GM12878 (cell line): ENCODE results near the gene ISG20L2. TPM values are rescaled to one million over a fixed set of nuclear protein-coding genes. Genes with fewer than 3 reads are reported as not detected.

Source experiments
- ATAC-seq: fragments of 200-7000 bp; cut with Tn5 transposase; 3 replicates; pipeline ENCODE4 v1.9.1; 2020; ENCODE audit warnings: mild to moderate bottlenecking, moderate library complexity
- BruUV-seq: library from RNA; stranded (reverse); fragments of 400-500 nt; replicated peaks from 2 replicates; lab custom pipeline; 2021; lab: Mats Ljungman, UMichigan
- CTCF ChIA-PET: fragments of 300-600 bp; sonication (Branson Sonifier 250); formaldehyde crosslinking; extraction: SDS; loops from one replicate; lab custom pipeline; 2021; ENCODE audit warnings: inconsistent platforms; lab: Yijun Ruan, JAX
- POLR2A ChIA-PET: fragments of 350-600 bp; formaldehyde crosslinking; extraction: SDS; loops from one replicate; lab custom pipeline; 2021; ENCODE audit warnings: inconsistent platforms; lab: Charles Lee
- RAD21 ChIA-PET: fragments of 300-600 bp; sonication (Branson Sonifier 250); formaldehyde crosslinking; loops from one replicate; lab custom pipeline; 2023; ENCODE audit warnings: antibody characterized with exemption; ENCODE audit not compliant: unreplicated experiment; lab: Charles Lee
- SMC1A ChIA-PET: fragments of 300-600 bp; sonication (Branson Sonifier 250); formaldehyde crosslinking; loops from one replicate; lab custom pipeline; 2023; ENCODE audit not compliant: unreplicated experiment, uncharacterized antibody; lab: Charles Lee
- DNase-seq: peaks from one replicate; pipeline ENCODE4 v3.0.0-alpha.2; 2011; ENCODE audit warnings: low read depth, low spot score
- FAIRE-seq: peaks from 3 replicates; lab custom pipeline; 2011; peaks lifted over from hg19 to GRCh38; lab: Jason Lieb, UNC
- H2AFZ ChIP-seq: 2 replicates; pipeline ENCODE4 v1.6.0; 2011; ENCODE audit warnings: low read depth, low read length, control low read depth; ENCODE audit not compliant: control insufficient read depth
- H3K27ac ChIP-seq: 2 replicates; pipeline ENCODE4 v1.5.1; 2011; ENCODE audit warnings: control low read depth; ENCODE audit not compliant: control insufficient read depth, insufficient read depth
- H3K27me3 ChIP-seq, 2 experiments: replicated peaks in 1 of 2; 2 replicates each; pipeline versions ENCODE4 v1.6.0 to v1.6.1; 2011; ENCODE audit warnings: low read length in 1 of 2; ENCODE audit not compliant: control insufficient read depth in 2 of 2, insufficient read depth in 2 of 2
- H3K36me3 ChIP-seq, 2 experiments: 2 replicates each; pipeline ENCODE4 v1.5.1; 2011; ENCODE audit warnings: low read length in 1 of 2; ENCODE audit not compliant: control insufficient read depth in 2 of 2, insufficient read depth in 2 of 2
- H3K4me1 ChIP-seq: 2 replicates; pipeline ENCODE4 v1.6.1; 2011; ENCODE audit warnings: mild to moderate bottlenecking, low read length, moderate library complexity, mixed read lengths; ENCODE audit not compliant: control insufficient read depth, insufficient read depth
- H3K4me2 ChIP-seq: 2 replicates; pipeline ENCODE4 v1.6.0; 2011; ENCODE audit warnings: control low read depth; ENCODE audit not compliant: control insufficient read depth, insufficient read depth
- H3K4me3 ChIP-seq: fragments of 200-600 bp; sonication (generic); 2 replicates; pipeline ENCODE4 v1.5.1; 2016
- H3K79me2 ChIP-seq: 2 replicates; pipeline ENCODE4 v1.6.0; 2011; ENCODE audit warnings: low read length; ENCODE audit not compliant: control insufficient read depth, insufficient read depth
- H3K9ac ChIP-seq: 2 replicates; pipeline ENCODE4 v1.8.0; 2011; ENCODE audit warnings: low read length, control low read depth, mixed read lengths; ENCODE audit not compliant: control insufficient read depth, insufficient read depth
- H3K9me3 ChIP-seq: replicated peaks from 3 replicates; pipeline ENCODE4 v1.5.1; 2011; ENCODE audit warnings: mild to moderate bottlenecking, low read length; ENCODE audit not compliant: control insufficient read depth, insufficient read depth
- H4K20me1 ChIP-seq: 2 replicates; pipeline ENCODE4 v1.6.0; 2011; ENCODE audit not compliant: control insufficient read depth, insufficient read depth
- DPF2 ChIP-seq: fragments of 450-650 bp; IDR thresholded peaks from 2 replicates; pipeline ENCODE4 v1.6.1; 2017; ENCODE audit warnings: mild to moderate bottlenecking
- SUZ12 ChIP-seq: fragments of 200-600 bp; sonication (generic); IDR thresholded peaks from one replicate; pipeline ENCODE4 v1.6.1; 2018; ENCODE audit warnings: antibody characterized with exemption, mild to moderate bottlenecking; ENCODE audit not compliant: unreplicated experiment
- WRNIP1 ChIP-seq: IDR thresholded peaks from 2 replicates; pipeline ENCODE4 v1.6.1; 2011; ENCODE audit warnings: low read depth, low read length, improper control_type of control experiment, borderline replicate concordance
- ZNF217 ChIP-seq: fragments of 450-650 bp; IDR thresholded peaks from 2 replicates; pipeline ENCODE4 v1.6.1; 2017; ENCODE audit warnings: antibody characterized with exemption, mild to moderate bottlenecking
- WGBS: methylation state at CpG from one replicate; pipeline ENCODE4 v1.1.6; 2016; ENCODE audit warnings: low lambda C conversion rate; ENCODE audit not compliant: insufficient replicate concordance, insufficient coverage; ENCODE audit errors: missing lambda C conversion rate; 5-methylcytosine and 5-hydroxymethylcytosine counted together
- in situ Hi-C: fragments of 300-500 bp; cut with MboI; formaldehyde crosslinking; loops from 9 replicates; pipeline ENCODE4 v1.14.3; 2018; ENCODE audit warnings: mixed read lengths
- intact Hi-C: fragments of 100-400 bp; cut with micrococcal nuclease; formaldehyde crosslinking; loops from one replicate; pipeline ENCODE4 v1.14.2; 2022; ENCODE audit not compliant: unreplicated experiment
- polyA plus RNA-seq, 11 experiments: library from polyadenylated mRNA; depleted of rRNA in 4 of 11; unstranded in 6 of 11; stranded (reverse) in 5 of 11; fragments of >200 nt; fragmentation: Nextera tagmentation in 4 of 11; fragmentation: Illumina TruSeq in 1 of 11; extraction: Ambion mirVana in 4 of 11; extraction: Trizol in 1 of 11; gene quantifications; 1 replicate in 1 of 11; 2 replicates in 10 of 11; pipeline versions ENCODE4 v1.2.1 to v1.2.3, GENCODE V29; 2011 to 2016; ENCODE audit warnings: inconsistent platforms in 2 of 11, missing spikeins in 2 of 11, low read depth in 1 of 11
- total RNA-seq, 4 experiments: library from RNA; depleted of rRNA in 3 of 4; stranded (reverse); fragments of >200 nt in 3 of 4; fragmentation: Illumina TruSeq in 1 of 4; extraction: Trizol in 1 of 4; gene quantifications; 2 replicates each; pipeline versions ENCODE4 v1.2.1 to v1.2.3, GENCODE V29; 2013 to 2021
- TF ChIP-seq, protein P1 (sequence below): fragments of 450-650 bp; IDR thresholded peaks from 2 replicates; pipeline ENCODE4 v1.6.1; 2017; ENCODE audit warnings: mild to moderate bottlenecking, moderate library complexity
- TF ChIP-seq, protein P2 (sequence below): IDR thresholded peaks from 2 replicates; pipeline ENCODE4 v1.6.1; 2012; ENCODE audit warnings: low read length, inconsistent platforms
- TF ChIP-seq, protein P3 (sequence below): fragments of 450-650 bp; IDR thresholded peaks from 2 replicates; pipeline ENCODE4 v1.6.1; 2016; ENCODE audit warnings: mild to moderate bottlenecking

ISG20L2 gene
- total and polyA plus RNA-seq, 10 of the 15 experiments (the other 5 are each of a cell fraction or from before 2014, with no cell fraction given), result 16.4 to 111 (median 48.0) TPM

DNA sequence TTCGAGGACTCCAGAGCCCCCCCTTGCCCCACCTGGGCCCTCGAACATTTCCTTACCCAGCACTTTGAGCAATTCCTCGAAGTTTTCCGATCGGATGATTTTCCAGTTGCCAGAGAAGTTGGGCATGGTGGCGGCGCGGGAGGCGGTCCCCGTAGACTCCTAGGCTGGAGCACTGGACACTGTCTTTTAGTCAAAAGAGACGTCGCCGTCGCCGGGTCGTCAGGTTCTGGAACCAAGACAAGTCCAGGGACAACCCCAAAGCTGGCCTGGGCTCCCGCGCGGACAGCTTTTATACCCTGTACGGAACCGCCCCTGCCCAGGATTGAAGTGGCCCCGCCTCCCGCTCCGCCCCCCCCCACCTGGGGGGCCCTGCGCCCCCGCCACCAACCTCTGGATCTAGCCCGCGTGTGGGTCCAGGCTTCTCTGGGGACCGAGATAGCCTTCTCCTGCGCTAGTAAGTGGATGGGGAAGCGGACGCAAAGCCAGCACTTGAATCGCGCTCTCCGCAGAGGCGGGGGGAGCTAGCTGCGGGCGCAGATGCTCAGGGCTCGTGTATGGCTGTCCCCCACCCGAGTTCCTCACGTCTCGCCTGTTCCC lies 23.1 kb downstream of the ISG20L2 start, which contains the start of gene CRABP2:
Gene CRABP2, minus strand, starts transcription at position 263 of the 597 bp plus-strand sequence. Its CDS starts 137 bp downstream, at position 126.
- no peak within 1 kb of the TSS for H3K27ac ChIP-seq
- no peak for DNase-seq
- TF ChIP-seq ZNF217 (no peak), DPF2 (no peak), SUZ12 (peak; percentile 70), WRNIP1 (no peak)
- TF ChIP-seq, protein P1, sequence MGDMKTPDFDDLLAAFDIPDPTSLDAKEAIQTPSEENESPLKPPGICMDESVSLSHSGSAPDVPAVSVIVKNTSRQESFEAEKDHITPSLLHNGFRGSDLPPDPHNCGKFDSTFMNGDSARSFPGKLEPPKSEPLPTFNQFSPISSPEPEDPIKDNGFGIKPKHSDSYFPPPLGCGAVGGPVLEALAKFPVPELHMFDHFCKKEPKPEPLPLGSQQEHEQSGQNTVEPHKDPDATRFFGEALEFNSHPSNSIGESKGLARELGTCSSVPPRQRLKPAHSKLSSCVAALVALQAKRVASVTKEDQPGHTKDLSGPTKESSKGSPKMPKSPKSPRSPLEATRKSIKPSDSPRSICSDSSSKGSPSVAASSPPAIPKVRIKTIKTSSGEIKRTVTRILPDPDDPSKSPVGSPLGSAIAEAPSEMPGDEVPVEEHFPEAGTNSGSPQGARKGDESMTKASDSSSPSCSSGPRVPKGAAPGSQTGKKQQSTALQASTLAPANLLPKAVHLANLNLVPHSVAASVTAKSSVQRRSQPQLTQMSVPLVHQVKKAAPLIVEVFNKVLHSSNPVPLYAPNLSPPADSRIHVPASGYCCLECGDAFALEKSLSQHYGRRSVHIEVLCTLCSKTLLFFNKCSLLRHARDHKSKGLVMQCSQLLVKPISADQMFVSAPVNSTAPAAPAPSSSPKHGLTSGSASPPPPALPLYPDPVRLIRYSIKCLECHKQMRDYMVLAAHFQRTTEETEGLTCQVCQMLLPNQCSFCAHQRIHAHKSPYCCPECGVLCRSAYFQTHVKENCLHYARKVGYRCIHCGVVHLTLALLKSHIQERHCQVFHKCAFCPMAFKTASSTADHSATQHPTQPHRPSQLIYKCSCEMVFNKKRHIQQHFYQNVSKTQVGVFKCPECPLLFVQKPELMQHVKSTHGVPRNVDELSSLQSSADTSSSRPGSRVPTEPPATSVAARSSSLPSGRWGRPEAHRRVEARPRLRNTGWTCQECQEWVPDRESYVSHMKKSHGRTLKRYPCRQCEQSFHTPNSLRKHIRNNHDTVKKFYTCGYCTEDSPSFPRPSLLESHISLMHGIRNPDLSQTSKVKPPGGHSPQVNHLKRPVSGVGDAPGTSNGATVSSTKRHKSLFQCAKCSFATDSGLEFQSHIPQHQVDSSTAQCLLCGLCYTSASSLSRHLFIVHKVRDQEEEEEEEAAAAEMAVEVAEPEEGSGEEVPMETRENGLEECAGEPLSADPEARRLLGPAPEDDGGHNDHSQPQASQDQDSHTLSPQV, result no peak
- TF ChIP-seq, protein P2, sequence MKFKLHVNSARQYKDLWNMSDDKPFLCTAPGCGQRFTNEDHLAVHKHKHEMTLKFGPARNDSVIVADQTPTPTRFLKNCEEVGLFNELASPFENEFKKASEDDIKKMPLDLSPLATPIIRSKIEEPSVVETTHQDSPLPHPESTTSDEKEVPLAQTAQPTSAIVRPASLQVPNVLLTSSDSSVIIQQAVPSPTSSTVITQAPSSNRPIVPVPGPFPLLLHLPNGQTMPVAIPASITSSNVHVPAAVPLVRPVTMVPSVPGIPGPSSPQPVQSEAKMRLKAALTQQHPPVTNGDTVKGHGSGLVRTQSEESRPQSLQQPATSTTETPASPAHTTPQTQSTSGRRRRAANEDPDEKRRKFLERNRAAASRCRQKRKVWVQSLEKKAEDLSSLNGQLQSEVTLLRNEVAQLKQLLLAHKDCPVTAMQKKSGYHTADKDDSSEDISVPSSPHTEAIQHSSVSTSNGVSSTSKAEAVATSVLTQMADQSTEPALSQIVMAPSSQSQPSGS, result no peak
- TF ChIP-seq, protein P3, sequence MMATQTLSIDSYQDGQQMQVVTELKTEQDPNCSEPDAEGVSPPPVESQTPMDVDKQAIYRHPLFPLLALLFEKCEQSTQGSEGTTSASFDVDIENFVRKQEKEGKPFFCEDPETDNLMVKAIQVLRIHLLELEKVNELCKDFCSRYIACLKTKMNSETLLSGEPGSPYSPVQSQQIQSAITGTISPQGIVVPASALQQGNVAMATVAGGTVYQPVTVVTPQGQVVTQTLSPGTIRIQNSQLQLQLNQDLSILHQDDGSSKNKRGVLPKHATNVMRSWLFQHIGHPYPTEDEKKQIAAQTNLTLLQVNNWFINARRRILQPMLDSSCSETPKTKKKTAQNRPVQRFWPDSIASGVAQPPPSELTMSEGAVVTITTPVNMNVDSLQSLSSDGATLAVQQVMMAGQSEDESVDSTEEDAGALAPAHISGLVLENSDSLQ, result no peak
- ChIA-PET POLR2A (interaction anchor here (0.6 kb wide), 1 partner anchor 18 kb away, joined by 3 read pairs; no protein-coding TSS in a partner anchor), SMC1A (interaction anchor here (0.8 to 2.4 kb wide), 4 partner anchors 16 to 21 kb away, joined by 3 to 11 read pairs (median 7); no protein-coding TSS in a partner anchor), CTCF (interaction anchor here (1.0 to 9.5 kb wide), 23 partner anchors 11 to 184 kb away, joined by 3 to 157 read pairs (median 4); partner anchors contain the start of genes HAPLN2, INSRR, ISG20L2 and METTL25B), RAD21 (interaction anchor here (1.5 to 3.6 kb wide), 5 partner anchors 8 to 81 kb away, joined by 4 to 28 read pairs (median 15); no protein-coding TSS in a partner anchor)
- no peaks in the 10 kb centered on the region; the same call in 1 of the 2 replicates for H4K20me1 ChIP-seq
- H2AFZ ChIP-seq, result peak within 1 kb of the TSS; percentile 44
- H3K79me2 ChIP-seq, result no peaks in the 10 kb centered on the region
- peak within 1 kb of the TSS; percentile 35; the same call in 1 of the 2 replicates for H3K4me3 ChIP-seq
- BruUV-seq, result no TSS peak
- H3K36me3 ChIP-seq, result no peaks in the 10 kb centered on the region; a peak in 1 of 4 replicates
- no peak for FAIRE-seq
- H3K9ac ChIP-seq, result no peak within 1 kb of the TSS
- no peaks in the 10 kb centered on the region for H3K9me3 ChIP-seq
- H3K4me2 ChIP-seq, result peak within 1 kb of the TSS; percentile 90
- WGBS, result 6% methylated on average over 41 of the region's 42 CpGs
- in situ Hi-C loops, result no loop called here
- peak; percentile 31 for ATAC-seq
- peaks cover 10 to 15% of the 10 kb centered on the region in 2 experiments for H3K27me3 ChIP-seq
- intact Hi-C loops, result no loop called here
- peaks cover 6% of the 10 kb centered on the region for H3K4me1 ChIP-seq
